ENCODE data around the gene DIPK1B.
"Not testable (repeated sequence)": the region's sequence is repeated elsewhere in the genome, so short reads cannot be mapped to it uniquely, and the experiment has no call there.

DIPK1B gene

GRCh38 chr9:136700304-136700703 is 12.1 kb upstream of the DIPK1B start:
- DNase-seq = no peak

- DNase-seq = peak; percentile 66
Observed at GRCh38 chr9:136700959-136701667, 11.3 kb upstream of the DIPK1B start.

GRCh38 chr9:136701668-136702053 is 10.7 kb upstream of the DIPK1B start:
- DNase-seq = no peak

- peak; percentile 86 for DNase-seq
Observed at GRCh38 chr9:136703276-136703860, 9.0 kb upstream of the DIPK1B start.

- peak; percentile 40 for DNase-seq
Observed at GRCh38 chr9:136704741-136705140, 7.6 kb upstream of the DIPK1B start.

- no peak for DNase-seq
Observed at GRCh38 chr9:136705564-136705963, 6.8 kb upstream of the DIPK1B start.

GRCh38 chr9:136707011-136707410 is 5.4 kb upstream of the DIPK1B start:
- DNase-seq = no peak

GRCh38 chr9:136707849-136708517 is 4.4 kb upstream of the DIPK1B start:
- DNase-seq = no peak

GRCh38 chr9:136709454-136710109 is 2.8 kb upstream of the DIPK1B start:
- no peak for DNase-seq

GRCh38 chr9:136710543-136710942 is 1.8 kb upstream of the DIPK1B start:
- no peak for DNase-seq

- DNase-seq = not testable (repeated sequence)
Observed at GRCh38 chr9:136711219-136711648, 1.1 kb upstream of the DIPK1B start.

- DNase-seq = no peak
Observed at GRCh38 chr9:136712690-136713544, 545 bp downstream of the DIPK1B start.

GRCh38 chr9:136713550-136713949 is 1.2 kb downstream of the DIPK1B start:
- DNase-seq = peak; percentile 81

- DNase-seq = peak; percentile 94
Observed at GRCh38 chr9:136714096-136714892, 1.9 kb downstream of the DIPK1B start.

GRCh38 chr9:136714893-136715274 is 2.5 kb downstream of the DIPK1B start:
- DNase-seq = no peak

GRCh38 chr9:136717399-136717798 is 5.0 kb downstream of the DIPK1B start:
- DNase-seq = no peak

- DNase-seq = no peak
Observed at GRCh38 chr9:136718345-136719194, 6.2 kb downstream of the DIPK1B start.

GRCh38 chr9:136719195-136719880 is 7.0 kb downstream of the DIPK1B start:
- DNase-seq = peak; percentile 67

GRCh38 chr9:136720251-136720897 is 8.0 kb downstream of the DIPK1B start:
- no peak for DNase-seq

- no peak for DNase-seq
Observed at GRCh38 chr9:136720898-136721338, 8.5 kb downstream of the DIPK1B start.

Measured in hematopoietic multipotent progenitor cell treated with erythropoietin and hydrocortisone succinate and interleukin-3 and kit ligand, for 4 days (in vitro differentiated cells).